IMR-90 (cell line): ENCODE measurements around the gene FGF21. TPM values are rescaled to one million over a fixed set of nuclear protein-coding genes. Genes with fewer than 3 reads are reported as not detected.

Experiments
- ATAC-seq: fragments of 200-7000 bp; cut with Tn5 transposase; 2 replicates; pipeline ENCODE4 v1.9.1; 2020; ENCODE audit warnings: low read depth, mild to moderate bottlenecking, moderate library complexity
- BruUV-seq: library from RNA; stranded (reverse); fragments of 400-500 nt; replicated peaks from 2 replicates; lab custom pipeline; 2021; lab: Mats Ljungman, UMichigan
- CTCF ChIA-PET: fragments of 300-600 bp; formaldehyde crosslinking; extraction: SDS; loops from one replicate; lab custom pipeline; 2021; ENCODE audit warnings: antibody characterized with exemption; lab: Yijun Ruan, JAX
- POLR2A ChIA-PET: fragments of 300-600 bp; sonication (Branson Sonifier 250); formaldehyde crosslinking; loops from one replicate; lab custom pipeline; 2022; ENCODE audit warnings: antibody characterized with exemption; ENCODE audit not compliant: unreplicated experiment; lab: Charles Lee
- DNase-seq: peaks from one replicate; pipeline ENCODE4 v3.0.0; 2013
- H2AFZ ChIP-seq: replicated peaks from 2 replicates; pipeline ENCODE3; 2013; ENCODE audit warnings: low read length, mild to moderate bottlenecking; ENCODE audit not compliant: poor library complexity
- H2AK5ac ChIP-seq: 2 replicates; pipeline ENCODE4 v1.6.1; 2013; ENCODE audit warnings: low read depth, low read length, inconsistent platforms
- H2AK9ac ChIP-seq: replicated peaks from 2 replicates; pipeline ENCODE3; 2013; ENCODE audit warnings: mild to moderate bottlenecking, low read depth, low read length, moderate library complexity; ENCODE audit not compliant: poor library complexity
- H2BK120ac ChIP-seq: 2 replicates; pipeline ENCODE4 v1.6.1; 2013; ENCODE audit warnings: low read depth, low read length, inconsistent platforms
- H2BK15ac ChIP-seq: 3 replicates; pipeline ENCODE4 v1.6.1; 2013; ENCODE audit warnings: low read depth, low read length, inconsistent platforms
- H2BK20ac ChIP-seq: 2 replicates; pipeline ENCODE4 v1.6.1; 2013; ENCODE audit warnings: low read depth, mild to moderate bottlenecking, inconsistent platforms, low read length, moderate library complexity
- H2BK5ac ChIP-seq: 2 replicates; pipeline ENCODE4 v1.6.1; 2013; ENCODE audit warnings: mild to moderate bottlenecking, low read depth, low read length, inconsistent platforms; ENCODE audit not compliant: poor library complexity, severe bottlenecking
- H3K14ac ChIP-seq: replicated peaks from 2 replicates; pipeline ENCODE4 v1.6.1; 2013; ENCODE audit warnings: low read depth, low read length, inconsistent platforms
- H3K18ac ChIP-seq: 2 replicates; pipeline ENCODE4 v1.6.1; 2013; ENCODE audit warnings: low read depth, low read length, control low read depth
- H3K23ac ChIP-seq: 2 replicates; pipeline ENCODE4 v1.6.1; 2013; ENCODE audit warnings: low read depth, low read length, inconsistent platforms
- H3K27ac ChIP-seq: 2 replicates; pipeline ENCODE4 v1.5.1; 2013; ENCODE audit warnings: mild to moderate bottlenecking, control low read depth, low read length; ENCODE audit not compliant: insufficient read depth
- H3K27me3 ChIP-seq: 2 replicates; pipeline ENCODE4 v1.6.1; 2013; ENCODE audit warnings: low read length; ENCODE audit not compliant: control insufficient read depth, insufficient read depth
- H3K36me3 ChIP-seq: 2 replicates; pipeline ENCODE4 v1.6.1; 2013; ENCODE audit warnings: low read length, mixed read lengths; ENCODE audit not compliant: control insufficient read depth, insufficient read depth
- H3K4ac ChIP-seq: 2 replicates; pipeline ENCODE4 v1.6.1; 2013; ENCODE audit warnings: low read depth, low read length, inconsistent platforms
- H3K4me1 ChIP-seq: 2 replicates; pipeline ENCODE4 v1.6.1; 2013; ENCODE audit warnings: low read length, mixed read lengths; ENCODE audit not compliant: control insufficient read depth, insufficient read depth
- H3K4me2 ChIP-seq: 2 replicates; pipeline ENCODE4 v1.6.1; 2013; ENCODE audit warnings: low read depth, mild to moderate bottlenecking, control low read depth, low read length, moderate library complexity
- H3K4me3 ChIP-seq: 2 replicates; pipeline ENCODE4 v1.5.1; 2013; ENCODE audit warnings: low read depth, mild to moderate bottlenecking, control low read depth, low read length, moderate library complexity; ENCODE audit not compliant: insufficient read depth
- H3K56ac ChIP-seq: 2 replicates; pipeline ENCODE4 v1.6.1; 2013; ENCODE audit warnings: low read length, inconsistent platforms; ENCODE audit not compliant: insufficient read depth; ENCODE audit errors: extremely low read depth
- H3K79me1 ChIP-seq, 2 experiments: 2 replicates each; pipeline ENCODE4 v1.6.1; 2013; ENCODE audit warnings: low read length in 2 of 2, inconsistent platforms in 1 of 2, low read depth in 1 of 2
- H3K9ac ChIP-seq: 2 replicates; pipeline ENCODE4 v1.6.1; 2013; ENCODE audit warnings: low read depth, low read length, control low read depth
- H3K9me1 ChIP-seq: 2 replicates; pipeline ENCODE4 v1.6.1; 2013; ENCODE audit warnings: low read length, inconsistent platforms; ENCODE audit not compliant: insufficient read depth
- H3K9me3 ChIP-seq: 2 replicates; pipeline ENCODE4 v1.6.1; 2013; ENCODE audit warnings: low read length; ENCODE audit not compliant: control insufficient read depth, insufficient read depth
- H4K20me1 ChIP-seq: 2 replicates; pipeline ENCODE4 v1.6.1; 2013; ENCODE audit warnings: low read length, inconsistent platforms; ENCODE audit not compliant: insufficient read depth
- H4K5ac ChIP-seq: 2 replicates; pipeline ENCODE4 v1.6.1; 2013; ENCODE audit warnings: mild to moderate bottlenecking, low read depth, low read length, control low read depth
- H4K8ac ChIP-seq, 2 experiments: 2 replicates each; pipeline ENCODE4 v1.6.1; 2013; ENCODE audit warnings: low read depth in 2 of 2, low read length in 2 of 2, control low read depth in 1 of 2, inconsistent platforms in 1 of 2
- H4K91ac ChIP-seq: 2 replicates; pipeline ENCODE4 v1.6.1; 2013; ENCODE audit warnings: low read depth, low read length, inconsistent platforms; ENCODE audit not compliant: insufficient read depth
- BHLHE40 ChIP-seq: fragments of 150-350 bp; IDR thresholded peaks from 2 replicates; pipeline ENCODE4 v1.6.1; 2016; ENCODE audit warnings: mild to moderate bottlenecking, low read depth, low read length
- CEBPB ChIP-seq: IDR thresholded peaks from 2 replicates; pipeline ENCODE4 v1.6.1; 2012; ENCODE audit warnings: low read depth, low read length, improper control_type of control experiment
- CHD1 ChIP-seq: IDR thresholded peaks from 2 replicates; pipeline ENCODE4 v1.6.1; 2012; ENCODE audit warnings: low read depth, low read length, improper control_type of control experiment
- CTCF ChIP-seq: conservative IDR thresholded peaks from 2 replicates; pipeline ENCODE4 v1.5.1; 2012; ENCODE audit warnings: mild to moderate bottlenecking, low read depth, low read length, improper control_type of control experiment
- ELK1 ChIP-seq: fragments of 150-350 bp; IDR thresholded peaks from 2 replicates; pipeline ENCODE4 v1.6.1; 2016; ENCODE audit warnings: low read depth, mild to moderate bottlenecking, low read length, moderate library complexity, borderline replicate concordance
- FOS ChIP-seq: fragments of 150-350 bp; IDR thresholded peaks from 2 replicates; pipeline ENCODE4 v1.6.1; 2016; ENCODE audit warnings: low read depth, low read length
- MAFK ChIP-seq: IDR thresholded peaks from 2 replicates; pipeline ENCODE4 v1.6.1; 2012; ENCODE audit warnings: low read depth, low read length, improper control_type of control experiment
- MAZ ChIP-seq: IDR thresholded peaks from 2 replicates; pipeline ENCODE4 v1.6.1; 2012; ENCODE audit warnings: low read depth, mild to moderate bottlenecking, low read length, improper control_type of control experiment, moderate library complexity, borderline replicate concordance
- MXI1 ChIP-seq: IDR thresholded peaks from 2 replicates; pipeline ENCODE4 v1.6.1; 2012; ENCODE audit warnings: low read depth, mild to moderate bottlenecking, low read length, moderate library complexity, borderline replicate concordance
- NFE2L2 ChIP-seq: fragments of 150-350 bp; IDR thresholded peaks from 2 replicates; pipeline ENCODE4 v1.6.1; 2016; ENCODE audit warnings: low read depth, mild to moderate bottlenecking, low read length
- POLR2A ChIP-seq: IDR thresholded peaks from 2 replicates; pipeline ENCODE4 v1.6.1; 2012; ENCODE audit warnings: mild to moderate bottlenecking, low read depth, low read length
- RAD21 ChIP-seq: IDR thresholded peaks from 2 replicates; pipeline ENCODE4 v1.6.1; 2012; ENCODE audit warnings: low read length, improper control_type of control experiment
- RCOR1 ChIP-seq: IDR thresholded peaks from 2 replicates; pipeline ENCODE4 v1.6.1; 2012; ENCODE audit warnings: mild to moderate bottlenecking, low read length, improper control_type of control experiment; ENCODE audit not compliant: insufficient replicate concordance
- RFX5 ChIP-seq: IDR thresholded peaks from 2 replicates; pipeline ENCODE4 v1.8.0; 2012; ENCODE audit warnings: low read depth, mild to moderate bottlenecking, low read length, moderate library complexity
- SMC3 ChIP-seq: fragments of 150-350 bp; IDR thresholded peaks from 2 replicates; pipeline ENCODE4 v1.6.1; 2016; ENCODE audit warnings: low read depth, mild to moderate bottlenecking, antibody characterized with exemption, low read length, moderate library complexity
- USF2 ChIP-seq: fragments of 150-350 bp; IDR thresholded peaks from 2 replicates; pipeline ENCODE4 v1.6.1; 2017; ENCODE audit warnings: mild to moderate bottlenecking, antibody characterized with exemption, low read length, low read depth
- WGBS, 2 experiments: methylation state at CpG; one replicate each; pipeline versions ENCODE4 v1.1.5 to v1.1.7; 2013; ENCODE audit warnings: missing lambda C conversion rate in 2 of 2; ENCODE audit not compliant: insufficient read length in 1 of 2; ENCODE audit errors: extremely low coverage in 2 of 2; 5-methylcytosine and 5-hydroxymethylcytosine counted together
- dilution Hi-C: fragments of 300-500 bp; cut with HindIII; formaldehyde crosslinking; loops from one replicate; pipeline ENCODE4 v1.14.3; 2018; ENCODE audit warnings: low sequenced_read_pairs; ENCODE audit not compliant: unreplicated experiment
- in situ Hi-C: fragments of 300-500 bp; cut with MboI; formaldehyde crosslinking; loops from 3 replicates; pipeline ENCODE4 v1.14.3; 2019; ENCODE audit warnings: low sequenced_read_pairs, inconsistent platforms, mixed read lengths
- intact Hi-C: fragments of 100-400 bp; cut with micrococcal nuclease; formaldehyde crosslinking; loops from 2 replicates; pipeline ENCODE4 v1.10.0; 2022
- polyA plus RNA-seq, 3 experiments: library from polyadenylated mRNA; depleted of rRNA; stranded (reverse); fragments of >200 nt; gene quantifications; 2 replicates each; pipeline ENCODE4 v1.2.3, GENCODE V29; 2012; ENCODE audit warnings: low replicate concordance in 1 of 3
- total RNA-seq: library from RNA; depleted of rRNA; stranded (reverse); fragments of >200 nt; gene quantifications from 2 replicates; pipeline ENCODE4 v1.2.3, GENCODE V29; 2012

Gene FGF21
- total and polyA plus RNA-seq, 2 of the 4 experiments (the other 2 are of a cell fraction): not detected

- H3K4ac ChIP-seq: no peak overlapping the region
- no peaks in the 10 kb centered on the region for H3K27me3 ChIP-seq
- no peak overlapping the region for H2AFZ ChIP-seq
- peaks cover 4% of the 10 kb centered on the region for H3K36me3 ChIP-seq
- WGBS, 2 experiments: 27% methylated on average over 10 of the region's 11 CpGs; no CpG with 5 or more reads in 1 of the 2 experiments
- DNase-seq (no peak), ATAC-seq (no peak)
- H3K9me3 ChIP-seq: no peaks in the 10 kb centered on the region
- H3K4me3 ChIP-seq: no peak overlapping the region
- H4K8ac ChIP-seq: no peak overlapping the region
- H3K18ac ChIP-seq: no peak overlapping the region
- no peak overlapping the region for H2BK15ac ChIP-seq
- no TSS peak for BruUV-seq
- peaks cover 5% of the 10 kb centered on the region; the same call in 1 of the 2 replicates for H3K4me1 ChIP-seq
- intact Hi-C loops: no loop called here
- H2AK5ac ChIP-seq: no peak overlapping the region
- H4K5ac ChIP-seq: no peak overlapping the region
- H3K56ac ChIP-seq: no peak overlapping the region
- dilution Hi-C loops: no loop called here
- TF ChIP-seq POLR2A (no peak), FOS (no peak), MAFK (no peak), CHD1 (no peak), MAZ (no peak), USF2 (no peak), ELK1 (no peak), MXI1 (no peak), CEBPB (no peak), CTCF (no peak), SMC3 (no peak), RCOR1 (no peak), RFX5 (no peak), BHLHE40 (no peak), NFE2L2 (no peak), RAD21 (no peak)
- H4K91ac ChIP-seq: no peak overlapping the region
- ChIA-PET POLR2A (no interaction called here), CTCF (no interaction called here)
- no peak overlapping the region for H3K9ac ChIP-seq
- in situ Hi-C loops: no loop called here
- peaks cover 2 to 9% of the 10 kb centered on the region in 2 experiments; a peak in 3 of 4 replicates for H3K79me1 ChIP-seq
- H2AK9ac ChIP-seq: peak overlapping the region; percentile 33
- no peak overlapping the region for H2BK120ac ChIP-seq
- no peaks in the 10 kb centered on the region for H4K20me1 ChIP-seq
- no peak overlapping the region for H3K4me2 ChIP-seq
- H2BK20ac ChIP-seq: no peak overlapping the region
- no peaks in the 10 kb centered on the region for H3K9me1 ChIP-seq
- no peak overlapping the region for H3K27ac ChIP-seq
- H3K14ac ChIP-seq: no peak overlapping the region
- H3K23ac ChIP-seq: no peak overlapping the region
- H2BK5ac ChIP-seq: no peak overlapping the region
Observed at GRCh38 chr19:48708471-48708870, 46.9 kb upstream of the FGF21 start.
